Measurements from ENCODE around the gene RAB18.
"Not testable (repeated sequence)": the region's sequence is repeated elsewhere in the genome, so short reads cannot be mapped to it uniquely, and the experiment has no call there.

The RAB18 gene

DNA sequence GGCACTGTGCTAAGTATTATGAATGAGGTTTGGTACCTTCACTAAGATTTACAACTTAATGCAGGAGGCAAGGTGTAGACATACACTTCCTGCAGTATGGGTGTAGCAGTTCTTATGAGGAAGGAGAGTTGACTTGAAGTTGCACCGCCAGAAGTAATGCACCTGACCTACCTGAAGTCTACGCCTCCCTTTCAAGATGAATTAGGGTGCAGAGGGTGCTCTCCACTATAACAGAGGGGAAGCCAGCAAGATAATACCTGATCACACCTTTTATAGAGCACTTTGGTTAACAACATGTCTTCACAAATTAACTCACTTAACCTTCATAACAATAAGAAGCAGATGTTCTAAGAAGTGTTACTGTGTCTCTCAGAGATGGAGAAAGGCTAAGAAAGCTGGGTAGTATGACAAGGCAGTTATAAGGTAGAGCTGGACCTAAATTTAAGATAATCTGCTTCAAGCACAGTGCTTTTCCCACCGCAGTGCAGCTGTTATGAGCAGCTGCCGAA, 552 bp upstream of the RAB18 start:
- Histone ChIP-seq H3K36me3 (ENCODE audit: control insufficient read depth, insufficient read depth, low read length) (no peaks in the 10 kb centered on the region), H3K27ac (ENCODE audit: insufficient read depth, low read length, poor library complexity, severe bottlenecking) (peak overlapping the region; percentile 84), H3K4me3 (ENCODE audit: insufficient read depth, low read depth, low read length, poor library complexity, severe bottlenecking) (peak overlapping the region; percentile 74), H3K4me1 (ENCODE audit: control insufficient read depth, insufficient read depth, low read length, poor library complexity, severe bottlenecking) (peaks cover 18% of the 10 kb centered on the region), H3K9me3 (ENCODE audit: control insufficient read depth, low read length) (no peaks in the 10 kb centered on the region), H3K27me3 (replicated peaks; ENCODE audit: control insufficient read depth, insufficient read depth, low read length, poor library complexity, severe bottlenecking) (no peaks in the 10 kb centered on the region)
- DNase-seq = no peak

GRCh38 chr10:27504808-27505460, 830 bp downstream of the RAB18 start:
- peak overlapping the region; percentile 74 for H3K4me3 ChIP-seq (ENCODE audit: insufficient read depth, low read depth, low read length, poor library complexity, severe bottlenecking)
- no peak for DNase-seq

DNA sequence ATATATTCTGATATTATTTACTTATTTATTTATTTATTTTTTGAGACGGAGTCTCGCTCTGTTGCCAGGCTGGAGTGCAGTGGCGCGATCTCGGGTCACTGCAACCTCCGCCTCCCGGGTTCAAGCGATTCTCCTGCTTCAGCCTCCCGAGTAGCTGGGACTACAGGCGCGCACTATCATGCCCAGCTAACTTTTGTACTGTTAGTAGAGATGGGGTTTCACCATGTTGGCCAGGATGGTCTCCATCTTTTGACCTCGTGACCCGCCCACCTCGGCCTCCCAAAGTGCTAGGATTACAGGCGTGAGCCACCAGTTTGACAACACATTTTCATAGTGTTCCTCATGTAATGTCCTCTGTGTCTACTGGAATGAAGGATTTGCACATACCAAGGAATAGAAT, 1.4 kb downstream of the RAB18 start:
- peaks cover 26% of the 10 kb centered on the region for H3K4me1 ChIP-seq (ENCODE audit: control insufficient read depth, insufficient read depth, low read length, poor library complexity, severe bottlenecking)
- not testable (repeated sequence) for H3K4me3 ChIP-seq (ENCODE audit: insufficient read depth, low read depth, low read length, poor library complexity, severe bottlenecking); DNase-seq; H3K36me3 ChIP-seq (ENCODE audit: control insufficient read depth, insufficient read depth, low read length); H3K27ac ChIP-seq (ENCODE audit: insufficient read depth, low read length, poor library complexity, severe bottlenecking); H3K9me3 ChIP-seq (ENCODE audit: control insufficient read depth, low read length); H3K27me3 ChIP-seq (replicated peaks; ENCODE audit: control insufficient read depth, insufficient read depth, low read length, poor library complexity, severe bottlenecking)

More at GRCh38 chr10:27504808-27505460, 830 bp downstream of the RAB18 start:
- H3K36me3 ChIP-seq (ENCODE audit: control insufficient read depth, insufficient read depth, low read length) = peaks cover under 1% of the 10 kb centered on the region
- peak overlapping the region; percentile 84 for H3K27ac ChIP-seq (ENCODE audit: insufficient read depth, low read length, poor library complexity, severe bottlenecking)
- peaks cover 26% of the 10 kb centered on the region for H3K4me1 ChIP-seq (ENCODE audit: control insufficient read depth, insufficient read depth, low read length, poor library complexity, severe bottlenecking)
- H3K27me3 ChIP-seq (replicated peaks; ENCODE audit: control insufficient read depth, insufficient read depth, low read length, poor library complexity, severe bottlenecking) = no peaks in the 10 kb centered on the region
- no peaks in the 10 kb centered on the region for H3K9me3 ChIP-seq (ENCODE audit: control insufficient read depth, low read length)

DNA sequence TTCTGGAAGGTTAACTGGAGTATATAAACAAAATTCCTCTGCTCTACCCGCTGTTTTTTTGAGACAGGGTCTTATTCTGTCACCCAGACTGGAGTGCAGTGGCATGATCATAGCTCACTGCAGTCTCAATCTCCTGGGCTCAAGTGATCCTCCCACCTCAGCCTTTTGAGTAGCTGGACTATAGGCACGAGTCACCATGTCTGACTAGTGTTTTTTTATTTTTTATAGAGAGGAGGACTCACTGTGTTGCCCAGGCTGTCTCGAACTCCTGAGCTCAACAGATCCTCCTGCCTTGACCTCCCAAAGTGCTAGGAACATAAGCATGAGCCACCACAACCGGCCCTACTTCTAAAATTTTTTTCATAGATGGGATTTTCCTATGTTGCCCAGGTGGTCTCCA, 2.2 kb downstream of the RAB18 start:
- Histone ChIP-seq H3K27me3 (replicated peaks; ENCODE audit: control insufficient read depth, insufficient read depth, low read length, poor library complexity, severe bottlenecking) (no peaks in the 10 kb centered on the region), H3K4me1 (ENCODE audit: control insufficient read depth, insufficient read depth, low read length, poor library complexity, severe bottlenecking) (peaks cover 26% of the 10 kb centered on the region)
- DNase-seq = no peak

GRCh38 chr10:27512548-27512947, 8.4 kb downstream of the RAB18 start:
- no peak for DNase-seq

More for the DNA sequence above, 2.2 kb downstream of the RAB18 start:
- Histone ChIP-seq H3K9me3 (ENCODE audit: control insufficient read depth, low read length) (no peaks in the 10 kb centered on the region), H3K27ac (ENCODE audit: insufficient read depth, low read length, poor library complexity, severe bottlenecking) (no peak overlapping the region), H3K36me3 (ENCODE audit: control insufficient read depth, insufficient read depth, low read length) (peaks cover 3% of the 10 kb centered on the region), H3K4me3 (ENCODE audit: insufficient read depth, low read depth, low read length, poor library complexity, severe bottlenecking) (no peak overlapping the region)

GRCh38 chr10:27513451-27514191, 9.5 kb downstream of the RAB18 start:
- Histone ChIP-seq H3K9me3 (ENCODE audit: control insufficient read depth, low read length) (no peaks in the 10 kb centered on the region), H3K27me3 (replicated peaks; ENCODE audit: control insufficient read depth, insufficient read depth, low read length, poor library complexity, severe bottlenecking) (no peaks in the 10 kb centered on the region), H3K4me3 (ENCODE audit: insufficient read depth, low read depth, low read length, poor library complexity, severe bottlenecking) (no peak overlapping the region), H3K4me1 (ENCODE audit: control insufficient read depth, insufficient read depth, low read length, poor library complexity, severe bottlenecking) (peaks cover 7% of the 10 kb centered on the region), H3K36me3 (ENCODE audit: control insufficient read depth, insufficient read depth, low read length) (peaks cover 9% of the 10 kb centered on the region), H3K27ac (ENCODE audit: insufficient read depth, low read length, poor library complexity, severe bottlenecking) (no peak overlapping the region)
- no peak for DNase-seq

More at GRCh38 chr10:27512548-27512947, 8.4 kb downstream of the RAB18 start:
- Histone ChIP-seq H3K27ac (ENCODE audit: insufficient read depth, low read length, poor library complexity, severe bottlenecking) (no peak overlapping the region), H3K36me3 (ENCODE audit: control insufficient read depth, insufficient read depth, low read length) (peaks cover 9% of the 10 kb centered on the region), H3K4me1 (ENCODE audit: control insufficient read depth, insufficient read depth, low read length, poor library complexity, severe bottlenecking) (peaks cover 7% of the 10 kb centered on the region), H3K9me3 (ENCODE audit: control insufficient read depth, low read length) (no peaks in the 10 kb centered on the region), H3K27me3 (replicated peaks; ENCODE audit: control insufficient read depth, insufficient read depth, low read length, poor library complexity, severe bottlenecking) (no peaks in the 10 kb centered on the region), H3K4me3 (ENCODE audit: insufficient read depth, low read depth, low read length, poor library complexity, severe bottlenecking) (no peak overlapping the region)

- Histone ChIP-seq H3K27ac (ENCODE audit: insufficient read depth, low read length, poor library complexity, severe bottlenecking) (no peak overlapping the region), H3K36me3 (ENCODE audit: control insufficient read depth, insufficient read depth, low read length) (peaks cover 9% of the 10 kb centered on the region), H3K4me1 (ENCODE audit: control insufficient read depth, insufficient read depth, low read length, poor library complexity, severe bottlenecking) (peaks cover 4% of the 10 kb centered on the region), H3K9me3 (ENCODE audit: control insufficient read depth, low read length) (no peaks in the 10 kb centered on the region), H3K4me3 (ENCODE audit: insufficient read depth, low read depth, low read length, poor library complexity, severe bottlenecking) (no peak overlapping the region), H3K27me3 (replicated peaks; ENCODE audit: control insufficient read depth, insufficient read depth, low read length, poor library complexity, severe bottlenecking) (no peaks in the 10 kb centered on the region)
- DNase-seq = no peak
Measured at GRCh38 chr10:27514243-27514642, 10.1 kb downstream of the RAB18 start.

DNA sequence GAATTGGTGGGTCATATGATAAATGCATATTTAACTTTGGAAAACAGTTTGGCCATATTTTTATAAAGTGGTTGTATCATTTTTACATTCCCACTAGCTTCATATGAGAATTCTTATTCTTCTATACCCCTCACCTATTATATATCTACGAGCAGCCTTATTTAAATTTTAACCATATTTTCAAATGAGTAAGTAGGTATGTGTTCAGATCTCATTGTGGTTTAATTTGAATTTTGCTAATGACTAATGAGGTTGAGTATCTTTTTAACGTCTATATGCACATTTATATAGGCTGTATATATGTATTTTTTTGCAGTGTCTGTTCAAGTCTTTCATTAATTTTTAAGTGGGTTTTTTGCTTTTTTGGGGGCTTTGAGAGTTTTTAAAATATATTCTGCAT, 14.2 kb downstream of the RAB18 start:
- Histone ChIP-seq H3K27me3 (replicated peaks; ENCODE audit: control insufficient read depth, insufficient read depth, low read length, poor library complexity, severe bottlenecking) (no peaks in the 10 kb centered on the region), H3K27ac (ENCODE audit: insufficient read depth, low read length, poor library complexity, severe bottlenecking) (no peak overlapping the region), H3K4me3 (ENCODE audit: insufficient read depth, low read depth, low read length, poor library complexity, severe bottlenecking) (no peak overlapping the region), H3K36me3 (ENCODE audit: control insufficient read depth, insufficient read depth, low read length) (peaks cover 4% of the 10 kb centered on the region), H3K9me3 (ENCODE audit: control insufficient read depth, low read length) (no peaks in the 10 kb centered on the region), H3K4me1 (ENCODE audit: control insufficient read depth, insufficient read depth, low read length, poor library complexity, severe bottlenecking) (peaks cover 5% of the 10 kb centered on the region)
- no peak for DNase-seq

DNA sequence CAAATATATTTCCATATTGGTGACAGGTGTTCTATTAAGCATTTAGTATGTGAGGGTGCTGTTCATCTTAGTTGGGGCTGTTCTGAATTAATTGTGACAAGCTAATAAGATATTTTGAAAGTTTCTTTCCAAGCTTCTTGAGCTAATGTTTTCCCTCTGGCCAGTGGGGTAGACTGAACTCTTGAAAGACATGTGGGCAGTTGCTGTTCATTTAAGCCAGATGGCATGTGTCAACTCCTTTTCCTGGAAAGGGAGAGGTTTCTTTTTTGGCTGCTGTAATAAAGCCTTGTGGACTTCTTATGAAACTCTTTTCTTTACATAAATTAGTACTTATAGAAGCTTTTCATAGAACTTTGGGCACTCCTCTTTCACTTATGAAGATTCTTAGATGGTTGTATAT, 21.7 kb downstream of the RAB18 start:
- no peak for DNase-seq
- no peaks in the 10 kb centered on the region for H3K36me3 ChIP-seq (ENCODE audit: control insufficient read depth, insufficient read depth, low read length)
- H3K4me3 ChIP-seq (ENCODE audit: insufficient read depth, low read depth, low read length, poor library complexity, severe bottlenecking) = no peak overlapping the region
- H3K9me3 ChIP-seq (ENCODE audit: control insufficient read depth, low read length) = no peaks in the 10 kb centered on the region
- no peak overlapping the region for H3K27ac ChIP-seq (ENCODE audit: insufficient read depth, low read length, poor library complexity, severe bottlenecking)
- peaks cover 7% of the 10 kb centered on the region for H3K4me1 ChIP-seq (ENCODE audit: control insufficient read depth, insufficient read depth, low read length, poor library complexity, severe bottlenecking)
- no peaks in the 10 kb centered on the region for H3K27me3 ChIP-seq (replicated peaks; ENCODE audit: control insufficient read depth, insufficient read depth, low read length, poor library complexity, severe bottlenecking)

DNA sequence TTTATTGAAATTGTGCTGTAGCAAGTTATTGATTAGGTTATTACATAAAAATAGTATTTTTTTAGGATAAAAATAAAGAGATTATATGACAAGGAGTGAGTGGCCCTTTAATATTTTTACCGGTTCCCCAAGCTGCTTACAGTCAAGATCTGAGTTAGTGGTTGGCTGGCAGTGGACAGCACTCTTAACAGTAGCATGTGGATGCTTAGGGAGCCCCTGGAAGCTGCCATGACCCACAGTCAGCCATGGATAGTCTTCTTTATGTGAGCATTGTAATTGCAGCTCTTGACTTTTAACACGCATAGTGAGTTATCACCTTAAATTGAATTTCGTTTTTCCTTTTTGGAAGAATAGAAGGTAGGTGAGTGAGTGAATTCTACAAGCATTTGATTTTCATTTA, 22.1 kb downstream of the RAB18 start:
- Histone ChIP-seq H3K36me3 (ENCODE audit: control insufficient read depth, insufficient read depth, low read length) (no peaks in the 10 kb centered on the region), H3K27ac (ENCODE audit: insufficient read depth, low read length, poor library complexity, severe bottlenecking) (no peak overlapping the region), H3K4me1 (ENCODE audit: control insufficient read depth, insufficient read depth, low read length, poor library complexity, severe bottlenecking) (peaks cover 7% of the 10 kb centered on the region)

More for the DNA sequence above, 22.1 kb downstream of the RAB18 start:
- DNase-seq = no peak
- Histone ChIP-seq H3K4me3 (ENCODE audit: insufficient read depth, low read depth, low read length, poor library complexity, severe bottlenecking) (no peak overlapping the region), H3K27me3 (replicated peaks; ENCODE audit: control insufficient read depth, insufficient read depth, low read length, poor library complexity, severe bottlenecking) (no peaks in the 10 kb centered on the region), H3K9me3 (ENCODE audit: control insufficient read depth, low read length) (no peaks in the 10 kb centered on the region)
